Panc1 (cell line): Measurements from ENCODE around the gene CYTH2.

Experiments used
- CTCF ChIP-seq: fragments of 450-650 bp; IDR thresholded peaks from 2 replicates; pipeline ENCODE4 v1.5.1; 2017; ENCODE audit warnings: mild to moderate bottlenecking
- POLR2AphosphoS5 ChIP-seq: IDR thresholded peaks from 2 replicates; pipeline ENCODE4 v1.6.1; 2012; ENCODE audit warnings: mild to moderate bottlenecking, low read depth, low read length, moderate library complexity

GRCh38 chr19:48474084-48474592 lies 5.0 kb downstream of the CYTH2 start:
- TF ChIP-seq CTCF = no peak
- TF ChIP-seq POLR2AphosphoS5 = no peak
